ENCODE results near the gene GUCY1A2. TPM values are rescaled to one million over a fixed set of nuclear protein-coding genes. Genes with fewer than 3 reads are reported as not detected.

The GUCY1A2 gene
- total and polyA plus RNA-seq, 12 donors, result 1.3 to 26.3 (median 12.0) TPM

DNA sequence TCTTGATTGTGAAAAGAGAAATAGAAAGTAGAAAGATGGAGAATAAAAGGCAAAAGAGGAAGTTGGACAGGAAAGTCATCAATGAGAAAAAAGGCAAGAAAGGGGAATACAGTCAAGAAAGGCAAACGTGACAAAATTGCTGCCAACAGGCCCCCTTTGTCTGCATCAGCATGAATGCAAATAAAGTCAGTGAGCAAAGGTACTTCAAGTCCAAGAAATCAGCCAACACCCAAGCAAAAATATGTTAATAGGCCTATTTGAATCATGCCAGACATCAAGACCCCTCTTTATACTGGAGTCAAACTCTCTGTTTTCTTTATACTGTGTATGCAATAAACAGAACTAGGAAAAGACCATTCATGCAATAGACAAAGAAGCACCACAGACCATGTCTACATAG is 34.3 kb downstream of the GUCY1A2 start:
- no peaks in the 10 kb centered on the region for H3K36me3 ChIP-seq (replicated peaks in 1 of 2)
- WGBS, 4 donors, result 27 to 38% (median 38%) methylated on average over 1 of the region's 1 CpG
- TF ChIP-seq CTCF (IDR thresholded peaks at IDR 0.05) (no peak), POLR2A (IDR thresholded peaks at IDR 0.05) (no peak)
- no peak overlapping the region for H3K27ac ChIP-seq
- DNase-seq, result no peak
- H3K9me3 ChIP-seq (replicated peaks in 1 of 3), result no peaks in the 10 kb centered on the region
- H3K27me3 ChIP-seq, result no peaks in the 10 kb centered on the region
- intact Hi-C loops (cut with DNase I), result no loop called here
- H3K4me1 ChIP-seq (replicated peaks in 1 of 2), result peaks cover 3 to 6% of the 10 kb centered on the region in 2 donors
- H3K4me3 ChIP-seq, result no peak overlapping the region

GRCh38 chr11:106983261-106983660 is 35.0 kb downstream of the GUCY1A2 start:
- DNase-seq, result no peak
- intact Hi-C loops (cut with DNase I), result no loop called here
- no peak overlapping the region for H3K27ac ChIP-seq
- no peaks in the 10 kb centered on the region for H3K36me3 ChIP-seq (replicated peaks in 1 of 2)
- no peak for TF ChIP-seq POLR2A (IDR thresholded peaks at IDR 0.05)
- no peak for TF ChIP-seq CTCF (IDR thresholded peaks at IDR 0.05)
- no peak overlapping the region for H3K4me3 ChIP-seq
- H3K4me1 ChIP-seq (replicated peaks in 1 of 2), result no peaks in the 10 kb centered on the region
- no peaks in the 10 kb centered on the region for H3K9me3 ChIP-seq (replicated peaks in 1 of 3)
- H3K27me3 ChIP-seq, result no peaks in the 10 kb centered on the region
- WGBS, 4 donors, result 61 to 74% (median 67%) methylated on average over 4 of the region's 4 CpGs

- Histone ChIP-seq H3K4me1 (replicated peaks in 1 of 2) (peaks cover 0 to 5% of the 10 kb centered on the region in 2 donors), H3K27me3 (no peaks in the 10 kb centered on the region), H3K36me3 (replicated peaks in 1 of 2) (no peaks in the 10 kb centered on the region), H3K9me3 (replicated peaks in 1 of 3) (no peaks in the 10 kb centered on the region), H3K4me3 (no peak overlapping the region), H3K27ac (no peak overlapping the region)
- intact Hi-C loops (cut with DNase I), result no loop called here
- TF ChIP-seq POLR2A (IDR thresholded peaks at IDR 0.05) (no peak), CTCF (IDR thresholded peaks at IDR 0.05) (no peak)
- DNase-seq, result no peak
These were observed 43.4 kb downstream of the GUCY1A2 start for GRCh38 chr11:106974831-106975230.

GRCh38 chr11:106971864-106972263 is 46.4 kb downstream of the GUCY1A2 start:
- no peak overlapping the region for H3K27ac ChIP-seq
- intact Hi-C loops (cut with DNase I), result no loop called here
- peaks cover 0 to 5% of the 10 kb centered on the region in 2 donors for H3K4me1 ChIP-seq (replicated peaks in 1 of 2)
- TF ChIP-seq POLR2A (IDR thresholded peaks at IDR 0.05) (no peak), CTCF (IDR thresholded peaks at IDR 0.05) (no peak)
- no peak for DNase-seq
- H3K4me3 ChIP-seq, result no peak overlapping the region
- no peaks in the 10 kb centered on the region for H3K36me3 ChIP-seq (replicated peaks in 1 of 2)
- no peaks in the 10 kb centered on the region for H3K9me3 ChIP-seq (replicated peaks in 1 of 3)
- no peaks in the 10 kb centered on the region for H3K27me3 ChIP-seq
